Activated CD8-positive, alpha-beta memory T cell treated with anti-CD3 and anti-CD28 coated beads, Interleukin-2, amount 50 U/mL, for 24 hours (primary cell): ENCODE measurements around the gene RABGAP1L.

Source experiments
- DNase-seq: peaks from one replicate; pipeline ENCODE4 v3.0.0-alpha.2; 2020; ENCODE audit errors: extremely low read depth

The RABGAP1L gene

DNA sequence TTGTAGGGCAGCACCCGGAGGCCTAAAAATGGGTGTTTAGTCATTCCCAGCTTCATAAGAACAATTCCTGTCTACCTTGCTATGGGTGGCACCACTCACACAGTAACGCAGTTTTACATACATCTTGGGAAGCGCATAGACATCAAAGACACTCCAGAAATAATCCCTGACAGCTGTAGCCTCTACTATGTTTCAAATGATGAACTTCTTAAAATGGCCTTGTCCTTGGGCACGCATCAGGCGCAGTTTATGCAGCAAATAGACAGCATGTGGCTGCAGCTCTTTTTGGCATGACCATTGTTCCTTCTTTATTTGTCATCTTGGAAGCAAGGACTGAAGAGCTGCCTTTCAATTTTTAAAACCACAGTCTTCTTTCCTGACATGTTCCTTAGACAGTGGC lies 762.8 kb downstream of the RABGAP1L start:
- DNase-seq = no peak

DNA sequence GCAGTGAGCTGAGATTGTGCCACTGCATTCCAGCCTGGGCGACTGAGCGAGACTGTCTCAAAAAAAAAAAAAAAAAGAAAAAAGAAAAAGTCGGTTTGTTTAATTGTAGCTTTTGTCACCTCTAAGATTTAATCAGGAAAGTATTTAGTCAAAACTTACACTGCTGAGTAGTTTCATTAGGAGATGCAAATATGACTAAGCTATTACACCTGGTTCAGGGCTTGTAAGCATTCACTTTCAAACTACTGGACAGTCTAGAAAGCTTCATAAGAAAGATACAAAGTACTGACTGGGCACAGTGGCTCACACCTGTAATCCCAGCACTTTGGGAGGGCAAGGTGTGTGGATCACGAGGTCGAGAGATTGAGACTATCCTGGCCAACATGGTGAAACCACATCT lies 764.5 kb downstream of the RABGAP1L start:
- no peak for DNase-seq

DNA sequence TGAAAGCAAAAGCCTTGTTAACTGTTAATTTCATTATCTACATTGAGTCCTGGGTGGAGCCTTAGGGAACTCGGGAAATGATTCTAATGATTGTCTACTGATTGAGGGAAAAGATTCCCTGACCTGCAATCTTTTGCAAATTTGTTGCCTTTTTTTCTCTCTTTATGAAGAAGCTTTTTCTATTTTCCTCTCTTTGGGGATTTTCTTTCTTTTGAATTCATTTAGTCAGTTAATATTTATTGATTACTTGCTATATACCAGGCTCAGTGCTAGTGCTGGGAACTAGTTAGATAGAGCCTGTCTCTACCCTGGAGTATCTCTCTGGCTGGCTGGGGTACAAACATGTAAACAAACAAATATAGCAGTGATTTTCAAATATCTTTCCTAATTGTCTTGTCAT lies 769.2 kb downstream of the RABGAP1L start:
- no peak for DNase-seq

DNA sequence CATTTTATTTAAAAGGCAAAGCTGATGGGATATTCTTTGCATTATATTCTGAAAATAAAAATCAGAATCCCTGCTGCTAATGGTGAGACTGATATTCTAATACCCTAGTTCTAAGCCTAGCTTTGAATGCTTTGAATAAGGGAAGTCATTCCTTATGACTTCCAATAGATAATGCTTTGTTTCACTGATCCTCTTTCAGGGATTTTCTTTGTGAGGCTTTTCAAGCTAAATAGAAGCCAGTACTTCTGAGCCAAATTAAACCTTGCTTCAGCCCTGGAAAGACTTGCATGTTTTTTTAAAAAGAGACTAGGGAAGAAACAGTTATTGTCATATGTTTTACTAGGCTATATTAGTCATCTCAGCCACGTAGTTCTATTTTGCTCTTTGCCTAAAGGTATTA lies 771.9 kb downstream of the RABGAP1L start:
- no peak for DNase-seq

DNA sequence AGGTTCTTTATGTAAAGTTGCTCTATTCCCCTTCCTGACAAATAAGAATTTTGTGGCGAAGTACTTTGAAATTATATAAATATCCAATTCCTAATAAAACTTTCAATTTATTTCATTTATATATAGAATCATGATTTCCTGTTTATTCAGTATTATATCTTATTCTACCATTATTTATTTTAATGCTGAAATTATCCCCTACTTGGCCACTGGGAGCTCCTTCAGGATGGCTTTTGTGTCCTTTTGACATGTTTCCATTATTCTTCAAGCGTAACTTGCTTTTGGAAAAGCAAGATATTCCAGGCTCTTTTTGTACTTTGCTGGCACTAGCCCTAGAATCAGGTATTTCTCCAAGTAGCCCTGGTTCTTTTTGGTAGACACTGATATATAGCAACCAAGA lies 773.3 kb downstream of the RABGAP1L start:
- no peak for DNase-seq

DNA sequence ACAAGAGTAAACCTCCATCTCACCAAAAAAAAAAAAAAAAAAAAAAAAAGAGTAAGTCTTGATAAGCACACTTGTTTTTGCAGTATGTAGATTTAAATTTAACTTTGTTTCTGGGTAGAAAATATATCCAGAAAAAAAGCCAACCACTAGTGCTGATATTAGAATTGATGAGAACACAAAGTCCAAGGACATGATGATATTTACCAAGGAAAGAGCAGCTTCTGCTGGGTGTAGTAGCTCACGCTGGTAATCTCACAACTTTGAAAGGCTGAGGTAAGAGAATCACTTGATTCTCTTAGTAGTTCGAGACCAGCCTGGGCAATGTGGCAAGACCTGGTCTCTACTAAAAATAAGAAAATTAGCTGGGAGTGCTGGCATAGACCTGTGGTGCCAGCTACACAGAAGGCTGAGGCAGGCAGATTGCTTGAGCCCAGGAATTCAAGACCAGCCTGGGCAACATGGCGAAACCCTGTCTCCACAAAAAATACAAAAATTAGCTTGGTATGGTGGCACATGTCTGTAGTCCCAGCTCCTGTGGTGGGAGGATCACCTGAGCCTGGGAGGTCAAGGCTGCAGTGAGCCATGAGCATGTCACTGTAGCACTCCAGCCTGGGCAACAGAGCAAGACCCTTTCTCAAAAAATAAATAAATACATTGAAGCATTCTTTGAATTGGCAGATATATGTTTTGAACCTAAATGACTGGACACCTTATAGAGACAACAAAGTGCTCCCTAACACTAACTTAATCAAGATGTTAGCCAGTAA lies 776.8 kb downstream of the RABGAP1L start:
- DNase-seq = no peak

DNA sequence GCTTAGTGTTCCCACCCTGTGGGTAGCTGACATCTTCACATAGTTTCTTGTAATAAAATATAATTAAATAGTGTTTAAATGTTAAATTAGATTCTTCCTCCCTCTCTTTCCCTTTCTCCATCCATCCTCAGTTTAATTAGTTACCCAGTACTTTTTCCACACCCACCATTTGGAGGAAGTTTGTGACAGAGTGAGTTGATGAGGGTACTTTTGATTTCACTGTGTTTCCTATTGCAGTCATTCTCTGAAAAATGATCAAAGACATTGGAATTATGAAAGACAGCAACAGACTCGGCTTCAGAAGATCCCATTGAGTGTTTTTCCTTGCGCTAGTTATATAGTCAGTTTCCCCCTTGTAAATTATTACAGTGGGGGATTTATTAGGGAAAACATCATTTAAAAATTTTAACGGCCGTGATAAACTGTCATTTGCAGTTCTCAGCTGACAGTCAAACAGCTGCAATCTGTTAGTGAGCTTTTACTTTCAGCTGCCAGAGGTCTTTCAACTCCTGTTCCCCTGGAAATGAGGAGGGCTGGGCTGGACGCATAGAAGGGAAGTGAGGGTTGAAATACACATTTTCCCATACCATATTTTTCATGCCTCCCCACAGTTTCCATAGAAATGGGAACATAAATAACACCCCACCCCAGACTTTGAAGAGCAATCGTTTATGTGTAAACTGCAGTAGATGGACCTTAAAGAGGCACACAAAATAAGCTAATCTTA lies 779.1 kb downstream of the RABGAP1L start:
- no peak for DNase-seq

DNA sequence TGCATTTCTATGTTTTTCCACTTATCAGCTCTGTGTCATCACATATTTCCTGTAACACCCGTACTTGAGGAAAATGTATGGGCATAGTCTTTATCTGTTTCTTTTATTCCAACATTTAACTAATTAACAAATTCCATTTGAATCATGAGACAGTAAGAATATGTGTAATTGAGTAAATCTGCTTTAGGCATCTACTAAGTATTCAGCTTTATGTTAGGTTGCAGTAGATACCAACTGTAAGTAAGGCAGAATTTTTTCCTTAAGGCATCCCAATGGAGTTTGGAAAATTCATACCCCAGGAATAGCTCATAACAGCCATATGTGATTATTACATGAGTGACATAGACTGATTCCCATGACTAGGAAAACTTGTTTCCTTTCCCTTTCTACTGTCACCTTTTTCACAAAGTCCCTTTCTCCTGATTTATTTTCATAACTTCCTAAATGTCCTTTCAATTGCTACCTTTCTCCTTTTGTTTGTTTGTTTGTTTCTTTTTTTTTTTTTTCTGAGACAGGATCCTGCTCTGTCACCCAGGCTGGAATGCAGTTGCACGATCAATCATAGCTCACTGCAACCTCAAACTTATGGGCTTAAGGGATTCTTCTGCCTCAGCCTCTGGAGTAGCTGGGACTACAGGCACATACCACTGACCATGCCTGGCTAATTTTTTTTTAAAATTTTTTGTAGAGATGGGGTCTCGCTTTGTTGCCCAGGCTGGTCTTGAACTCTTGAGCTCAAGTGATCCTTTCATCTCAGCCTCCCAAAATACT lies 780.6 kb downstream of the RABGAP1L start:
- no peak for DNase-seq

- no peak for DNase-seq
Observed at GRCh38 chr1:174940646-174941175, 781.4 kb downstream of the RABGAP1L start.

GRCh38 chr1:174942547-174943255 lies 783.4 kb downstream of the RABGAP1L start:
- no peak for DNase-seq

DNA sequence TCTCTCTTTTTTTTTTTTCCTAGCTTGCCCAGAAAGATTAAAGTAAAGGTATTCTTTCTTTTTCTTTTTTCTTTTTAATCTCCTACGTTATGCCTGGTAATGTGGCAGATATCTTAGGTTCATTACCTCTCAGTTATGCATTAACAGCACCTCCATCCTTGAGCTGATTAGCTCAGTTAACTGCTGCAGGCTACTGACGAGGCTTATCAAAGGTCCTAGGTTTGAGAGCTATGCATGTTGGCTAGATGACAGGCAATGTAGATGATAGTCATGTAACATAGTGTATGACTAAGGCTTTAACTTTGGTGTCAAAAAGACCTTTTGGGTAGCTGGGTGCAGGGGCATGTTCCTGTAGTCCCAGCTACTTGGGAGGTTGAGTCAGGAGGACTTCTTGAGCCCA lies 786.7 kb downstream of the RABGAP1L start:
- no peak for DNase-seq

- no peak for DNase-seq
Observed at GRCh38 chr1:174949061-174949460, 789.7 kb downstream of the RABGAP1L start.

DNA sequence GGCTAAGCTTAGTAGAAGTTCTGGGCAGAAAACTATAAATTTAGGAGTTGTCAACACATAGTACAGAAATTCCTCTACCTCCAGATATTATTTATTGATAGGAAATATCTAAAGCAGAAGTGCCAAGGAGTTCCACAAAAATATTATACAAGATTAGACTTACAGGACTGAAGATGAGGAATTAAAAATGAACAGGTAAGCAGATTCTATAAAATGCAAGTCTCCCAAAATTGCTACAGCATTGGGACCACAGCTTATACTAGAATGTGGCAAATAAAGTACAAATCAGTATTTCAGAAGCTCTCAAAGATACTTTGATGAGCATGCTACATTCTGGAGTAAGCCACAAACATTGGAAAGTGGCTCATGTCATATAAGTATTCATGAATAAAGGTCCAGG lies 790.3 kb downstream of the RABGAP1L start:
- no peak for DNase-seq

- no peak for DNase-seq
Observed at GRCh38 chr1:174953285-174954072, 794.2 kb downstream of the RABGAP1L start.

DNA sequence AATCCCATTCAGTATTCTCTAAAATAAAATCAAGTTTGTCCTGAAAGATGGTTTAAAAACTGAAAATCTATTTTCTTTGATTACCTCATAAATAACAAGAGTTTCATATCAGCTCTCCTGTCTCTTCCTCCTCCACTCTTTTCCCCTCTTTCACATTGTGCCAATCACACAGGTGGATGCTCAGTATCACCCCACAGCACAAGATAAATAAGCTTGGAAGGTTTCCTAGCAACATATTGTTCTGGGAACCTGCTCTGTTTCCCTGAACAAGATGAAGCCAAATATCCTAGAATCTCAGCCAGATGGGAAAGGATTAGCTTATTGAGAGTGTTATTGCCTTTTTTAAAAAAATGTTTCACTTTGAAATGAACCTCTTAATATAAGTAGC lies 794.7 kb downstream of the RABGAP1L start:
- no peak for DNase-seq

- DNase-seq = no peak
Observed at GRCh38 chr1:174954671-174955669, 795.6 kb downstream of the RABGAP1L start.

- no peak for DNase-seq
Observed at GRCh38 chr1:174956086-174956485, 796.8 kb downstream of the RABGAP1L start.

DNA sequence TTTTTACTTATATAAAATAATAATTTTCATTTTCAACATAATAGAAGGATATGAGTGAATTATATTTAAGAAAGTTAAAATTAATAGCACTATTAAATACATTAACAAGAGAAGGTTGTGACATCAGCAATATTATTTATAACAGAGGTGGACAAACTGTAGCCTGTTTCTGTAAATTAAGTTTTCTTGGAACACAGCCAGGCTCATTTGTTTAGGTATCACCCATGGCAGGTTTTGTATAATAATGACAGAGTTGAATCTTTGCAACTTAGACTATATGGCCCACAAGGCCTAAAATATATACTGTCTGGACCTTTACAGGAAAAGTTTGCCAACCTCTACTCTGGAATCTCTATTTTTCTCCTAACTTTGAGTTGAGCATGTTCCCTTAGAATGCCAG lies 797.7 kb downstream of the RABGAP1L start:
- no peak for DNase-seq

GRCh38 chr1:174957829-174958228 lies 798.5 kb downstream of the RABGAP1L start:
- no peak for DNase-seq

GRCh38 chr1:174958396-174958795 lies 799.1 kb downstream of the RABGAP1L start:
- DNase-seq = no peak
